ENCODE measurements around the gene MOB4. TPM values are rescaled to one million over a fixed set of nuclear protein-coding genes. Genes with fewer than 3 reads are reported as not detected.

The MOB4 gene
- total RNA-seq, 1 donor from 2014 or later: 23.7 TPM

DNA sequence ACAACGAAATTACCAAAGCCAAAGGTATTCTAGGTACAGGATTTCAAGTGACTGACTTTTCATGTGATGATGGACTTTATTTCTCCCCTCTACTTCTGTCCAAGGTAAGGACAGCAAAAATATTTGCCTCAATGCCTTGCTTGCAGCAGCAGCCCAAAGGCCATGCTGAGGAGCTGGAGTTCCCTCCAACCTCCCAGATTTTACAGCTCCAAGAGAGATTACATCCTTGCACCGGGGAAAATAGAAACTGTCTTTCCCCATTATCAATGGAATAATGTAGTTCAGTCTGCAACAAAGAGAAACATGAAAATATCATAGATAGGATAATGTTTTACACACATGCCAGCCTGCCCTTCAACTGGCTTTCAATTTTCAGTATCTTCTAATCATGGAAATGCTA, 29.7 kb upstream of the MOB4 start:
- Mint-ChIP-seq H3K36me3 (ENCODE audit: unreplicated experiment) (peaks cover 51% of the 10 kb centered on the region), H3K4me3 (ENCODE audit: unreplicated experiment) (no peak overlapping the region)
- TF ChIP-seq, protein P1, sequence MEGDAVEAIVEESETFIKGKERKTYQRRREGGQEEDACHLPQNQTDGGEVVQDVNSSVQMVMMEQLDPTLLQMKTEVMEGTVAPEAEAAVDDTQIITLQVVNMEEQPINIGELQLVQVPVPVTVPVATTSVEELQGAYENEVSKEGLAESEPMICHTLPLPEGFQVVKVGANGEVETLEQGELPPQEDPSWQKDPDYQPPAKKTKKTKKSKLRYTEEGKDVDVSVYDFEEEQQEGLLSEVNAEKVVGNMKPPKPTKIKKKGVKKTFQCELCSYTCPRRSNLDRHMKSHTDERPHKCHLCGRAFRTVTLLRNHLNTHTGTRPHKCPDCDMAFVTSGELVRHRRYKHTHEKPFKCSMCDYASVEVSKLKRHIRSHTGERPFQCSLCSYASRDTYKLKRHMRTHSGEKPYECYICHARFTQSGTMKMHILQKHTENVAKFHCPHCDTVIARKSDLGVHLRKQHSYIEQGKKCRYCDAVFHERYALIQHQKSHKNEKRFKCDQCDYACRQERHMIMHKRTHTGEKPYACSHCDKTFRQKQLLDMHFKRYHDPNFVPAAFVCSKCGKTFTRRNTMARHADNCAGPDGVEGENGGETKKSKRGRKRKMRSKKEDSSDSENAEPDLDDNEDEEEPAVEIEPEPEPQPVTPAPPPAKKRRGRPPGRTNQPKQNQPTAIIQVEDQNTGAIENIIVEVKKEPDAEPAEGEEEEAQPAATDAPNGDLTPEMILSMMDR (IDR thresholded peaks at IDR 0.05): no peak

DNA sequence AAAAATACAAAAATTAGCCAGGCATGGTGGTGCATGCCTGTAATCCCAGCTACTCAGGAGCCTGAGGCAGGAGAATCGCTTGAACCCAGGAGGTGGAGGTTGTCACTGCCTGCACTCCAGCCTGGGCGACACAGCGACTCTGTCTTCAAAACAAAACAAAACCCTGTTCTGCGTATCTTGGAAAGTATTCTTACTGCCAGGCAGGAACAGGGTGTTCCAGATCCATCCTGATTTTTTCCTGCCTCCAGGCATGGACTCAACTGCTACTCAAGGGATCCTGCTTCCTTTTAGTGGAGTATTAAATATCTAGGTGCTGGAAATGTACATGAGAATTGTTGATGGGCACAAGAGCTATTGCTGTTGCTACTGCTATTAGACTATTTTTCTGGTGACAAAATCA, 28.5 kb upstream of the MOB4 start:
- TF ChIP-seq, protein P1 (IDR thresholded peaks at IDR 0.05): no peak
- Mint-ChIP-seq H3K36me3 (ENCODE audit: unreplicated experiment) (peaks cover 51% of the 10 kb centered on the region), H3K9me3 (ENCODE audit: unreplicated experiment) (peaks cover 3% of the 10 kb centered on the region), H3K4me3 (ENCODE audit: unreplicated experiment) (no peak overlapping the region), H3K27me3 (ENCODE audit: unreplicated experiment) (no peaks in the 10 kb centered on the region), H3K27ac (ENCODE audit: unreplicated experiment) (no peak overlapping the region), H3K4me1 (ENCODE audit: unreplicated experiment) (no peaks in the 10 kb centered on the region)
- no peak for DNase-seq (ENCODE audit: extremely low spot score, unreplicated experiment)

More for the DNA sequence above, 29.7 kb upstream of the MOB4 start:
- H3K9me3 Mint-ChIP-seq (ENCODE audit: unreplicated experiment): peaks cover 3% of the 10 kb centered on the region
- H3K27ac Mint-ChIP-seq (ENCODE audit: unreplicated experiment): no peak overlapping the region
- no peaks in the 10 kb centered on the region for H3K27me3 Mint-ChIP-seq (ENCODE audit: unreplicated experiment)
- no peaks in the 10 kb centered on the region for H3K4me1 Mint-ChIP-seq (ENCODE audit: unreplicated experiment)
- DNase-seq (ENCODE audit: extremely low spot score, unreplicated experiment): no peak

DNA sequence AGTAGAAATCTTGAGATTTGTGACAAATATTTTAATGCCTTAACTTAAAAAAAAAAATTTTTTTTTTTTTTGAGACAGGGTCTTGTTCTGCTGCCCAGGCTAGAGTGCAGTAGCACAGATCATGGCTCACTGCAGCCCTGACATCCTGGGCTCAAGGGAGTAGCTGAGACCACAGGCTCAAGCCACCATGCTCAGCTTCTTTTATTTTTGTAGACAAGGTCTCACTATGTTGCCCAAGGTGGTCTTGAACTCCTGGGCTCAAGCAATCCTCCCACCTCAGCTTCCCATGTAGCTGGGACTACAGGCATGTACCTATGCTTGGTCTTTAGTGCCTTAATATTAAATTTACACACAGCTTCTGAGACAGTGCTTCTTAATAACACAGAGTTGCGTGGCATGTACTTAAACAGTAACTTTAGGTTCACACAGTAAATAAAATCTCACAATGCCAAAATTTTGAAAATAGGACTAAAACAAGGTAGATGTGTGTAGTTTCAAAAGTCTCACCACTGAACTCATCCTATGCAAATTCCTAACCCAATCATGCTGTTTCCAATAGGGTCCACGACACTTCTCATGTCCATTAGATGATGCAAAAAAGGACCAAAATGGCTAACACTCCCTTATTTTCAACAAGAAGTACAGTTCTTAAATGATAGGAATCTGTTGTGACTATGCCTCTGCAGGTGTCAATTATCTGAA, 20.3 kb upstream of the MOB4 start:
- Mint-ChIP-seq H3K9me3 (ENCODE audit: unreplicated experiment) (no peaks in the 10 kb centered on the region), H3K4me1 (ENCODE audit: unreplicated experiment) (peaks cover 28% of the 10 kb centered on the region), H3K27ac (ENCODE audit: unreplicated experiment) (no peak overlapping the region), H3K4me3 (ENCODE audit: unreplicated experiment) (no peak overlapping the region), H3K36me3 (ENCODE audit: unreplicated experiment) (peaks cover 41% of the 10 kb centered on the region), H3K27me3 (ENCODE audit: unreplicated experiment) (no peaks in the 10 kb centered on the region)
- TF ChIP-seq, protein P1 (IDR thresholded peaks at IDR 0.05): no peak
- no peak for DNase-seq (ENCODE audit: extremely low spot score, unreplicated experiment)

DNA sequence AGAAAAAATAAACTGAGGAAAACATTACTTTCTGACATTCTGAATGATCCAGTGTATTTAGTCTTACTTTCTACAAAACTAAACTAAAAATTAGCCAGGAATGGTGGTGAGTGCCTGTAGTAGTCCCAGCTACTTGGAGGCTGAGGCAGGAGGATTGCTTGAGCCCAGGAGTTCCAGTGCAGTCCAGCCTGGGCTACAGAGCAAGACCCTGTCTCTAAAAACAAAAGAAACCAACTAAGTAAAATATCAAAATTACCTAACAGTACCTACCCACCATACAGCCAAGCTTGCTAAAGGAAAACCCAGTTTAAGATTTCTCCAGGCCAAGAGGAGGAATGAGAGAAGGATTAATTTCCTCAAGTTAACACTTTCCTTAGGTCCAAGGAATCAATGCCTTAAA, 19.2 kb upstream of the MOB4 start:
- H3K27ac Mint-ChIP-seq (ENCODE audit: unreplicated experiment): peak overlapping the region; percentile 50

DNA sequence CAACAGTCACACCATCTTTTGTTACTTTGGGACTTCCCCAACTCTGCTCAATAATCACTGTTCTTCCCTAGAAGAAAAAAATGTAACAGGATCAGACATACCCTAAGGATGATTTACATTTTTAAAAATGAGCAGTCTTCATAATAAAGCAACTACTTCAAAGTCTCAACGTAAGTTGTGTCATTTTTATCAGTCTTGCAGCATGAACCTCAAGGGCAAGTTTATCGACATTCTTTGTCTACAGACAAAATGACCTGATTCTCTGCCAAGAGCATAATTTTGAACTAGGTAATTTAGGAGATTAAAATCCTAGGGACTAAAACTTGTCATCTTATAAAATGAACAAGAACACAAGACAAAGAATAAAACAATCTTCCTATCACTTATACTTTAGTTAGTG, 18.5 kb upstream of the MOB4 start:
- H3K27me3 Mint-ChIP-seq (ENCODE audit: unreplicated experiment): no peaks in the 10 kb centered on the region
- TF ChIP-seq, protein P1 (IDR thresholded peaks at IDR 0.05): no peak
- H3K4me3 Mint-ChIP-seq (ENCODE audit: unreplicated experiment): peak overlapping the region; percentile 91
- H3K27ac Mint-ChIP-seq (ENCODE audit: unreplicated experiment): peak overlapping the region; percentile 50
- no peaks in the 10 kb centered on the region for H3K9me3 Mint-ChIP-seq (ENCODE audit: unreplicated experiment)
- DNase-seq (ENCODE audit: extremely low spot score, unreplicated experiment): no peak
- peaks cover 45% of the 10 kb centered on the region for H3K36me3 Mint-ChIP-seq (ENCODE audit: unreplicated experiment)
- peaks cover 43% of the 10 kb centered on the region for H3K4me1 Mint-ChIP-seq (ENCODE audit: unreplicated experiment)

More for the DNA sequence above, 19.2 kb upstream of the MOB4 start:
- no peaks in the 10 kb centered on the region for H3K9me3 Mint-ChIP-seq (ENCODE audit: unreplicated experiment)
- TF ChIP-seq, protein P1 (IDR thresholded peaks at IDR 0.05): no peak
- DNase-seq (ENCODE audit: extremely low spot score, unreplicated experiment): no peak
- peaks cover 44% of the 10 kb centered on the region for H3K36me3 Mint-ChIP-seq (ENCODE audit: unreplicated experiment)
- H3K27me3 Mint-ChIP-seq (ENCODE audit: unreplicated experiment): no peaks in the 10 kb centered on the region
- H3K4me1 Mint-ChIP-seq (ENCODE audit: unreplicated experiment): peaks cover 37% of the 10 kb centered on the region
- no peak overlapping the region for H3K4me3 Mint-ChIP-seq (ENCODE audit: unreplicated experiment)
